IMR-90 (cell line): ENCODE data around the gene MOV10L1. TPM values are rescaled to one million over a fixed set of nuclear protein-coding genes. Genes with fewer than 3 reads are reported as not detected.

Experiments
- ATAC-seq: fragments of 200-7000 bp; cut with Tn5 transposase; 2 replicates; pipeline ENCODE4 v1.9.1; 2020; ENCODE audit warnings: low read depth, mild to moderate bottlenecking, moderate library complexity
- BruUV-seq: library from RNA; stranded (reverse); fragments of 400-500 nt; replicated peaks from 2 replicates; lab custom pipeline; 2021; lab: Mats Ljungman, UMichigan
- CTCF ChIA-PET: fragments of 300-600 bp; formaldehyde crosslinking; extraction: SDS; loops from one replicate; lab custom pipeline; 2021; ENCODE audit warnings: antibody characterized with exemption; lab: Yijun Ruan, JAX
- POLR2A ChIA-PET: fragments of 300-600 bp; sonication (Branson Sonifier 250); formaldehyde crosslinking; loops from one replicate; lab custom pipeline; 2022; ENCODE audit warnings: antibody characterized with exemption; ENCODE audit not compliant: unreplicated experiment; lab: Charles Lee
- DNase-seq: peaks from one replicate; pipeline ENCODE4 v3.0.0; 2013
- H2AFZ ChIP-seq: replicated peaks from 2 replicates; pipeline ENCODE3; 2013; ENCODE audit warnings: low read length, mild to moderate bottlenecking; ENCODE audit not compliant: poor library complexity
- H2AK5ac ChIP-seq: 2 replicates; pipeline ENCODE4 v1.6.1; 2013; ENCODE audit warnings: low read depth, low read length, inconsistent platforms
- H2AK9ac ChIP-seq: replicated peaks from 2 replicates; pipeline ENCODE3; 2013; ENCODE audit warnings: mild to moderate bottlenecking, low read depth, low read length, moderate library complexity; ENCODE audit not compliant: poor library complexity
- H2BK120ac ChIP-seq: 2 replicates; pipeline ENCODE4 v1.6.1; 2013; ENCODE audit warnings: low read depth, low read length, inconsistent platforms
- H2BK15ac ChIP-seq: 3 replicates; pipeline ENCODE4 v1.6.1; 2013; ENCODE audit warnings: low read depth, low read length, inconsistent platforms
- H2BK20ac ChIP-seq: 2 replicates; pipeline ENCODE4 v1.6.1; 2013; ENCODE audit warnings: low read depth, mild to moderate bottlenecking, inconsistent platforms, low read length, moderate library complexity
- H2BK5ac ChIP-seq: 2 replicates; pipeline ENCODE4 v1.6.1; 2013; ENCODE audit warnings: mild to moderate bottlenecking, low read depth, low read length, inconsistent platforms; ENCODE audit not compliant: poor library complexity, severe bottlenecking
- H3K14ac ChIP-seq: replicated peaks from 2 replicates; pipeline ENCODE4 v1.6.1; 2013; ENCODE audit warnings: low read depth, low read length, inconsistent platforms
- H3K18ac ChIP-seq: 2 replicates; pipeline ENCODE4 v1.6.1; 2013; ENCODE audit warnings: low read depth, low read length, control low read depth
- H3K23ac ChIP-seq: 2 replicates; pipeline ENCODE4 v1.6.1; 2013; ENCODE audit warnings: low read depth, low read length, inconsistent platforms
- H3K27ac ChIP-seq: 2 replicates; pipeline ENCODE4 v1.5.1; 2013; ENCODE audit warnings: mild to moderate bottlenecking, control low read depth, low read length; ENCODE audit not compliant: insufficient read depth
- H3K27me3 ChIP-seq: 2 replicates; pipeline ENCODE4 v1.6.1; 2013; ENCODE audit warnings: low read length; ENCODE audit not compliant: control insufficient read depth, insufficient read depth
- H3K36me3 ChIP-seq: 2 replicates; pipeline ENCODE4 v1.6.1; 2013; ENCODE audit warnings: low read length, mixed read lengths; ENCODE audit not compliant: control insufficient read depth, insufficient read depth
- H3K4ac ChIP-seq: 2 replicates; pipeline ENCODE4 v1.6.1; 2013; ENCODE audit warnings: low read depth, low read length, inconsistent platforms
- H3K4me1 ChIP-seq: 2 replicates; pipeline ENCODE4 v1.6.1; 2013; ENCODE audit warnings: low read length, mixed read lengths; ENCODE audit not compliant: control insufficient read depth, insufficient read depth
- H3K4me2 ChIP-seq: 2 replicates; pipeline ENCODE4 v1.6.1; 2013; ENCODE audit warnings: low read depth, mild to moderate bottlenecking, control low read depth, low read length, moderate library complexity
- H3K4me3 ChIP-seq: 2 replicates; pipeline ENCODE4 v1.5.1; 2013; ENCODE audit warnings: low read depth, mild to moderate bottlenecking, control low read depth, low read length, moderate library complexity; ENCODE audit not compliant: insufficient read depth
- H3K56ac ChIP-seq: 2 replicates; pipeline ENCODE4 v1.6.1; 2013; ENCODE audit warnings: low read length, inconsistent platforms; ENCODE audit not compliant: insufficient read depth; ENCODE audit errors: extremely low read depth
- H3K79me1 ChIP-seq, 2 experiments: 2 replicates each; pipeline ENCODE4 v1.6.1; 2013; ENCODE audit warnings: low read length in 2 of 2, inconsistent platforms in 1 of 2, low read depth in 1 of 2
- H3K9ac ChIP-seq: 2 replicates; pipeline ENCODE4 v1.6.1; 2013; ENCODE audit warnings: low read depth, low read length, control low read depth
- H3K9me1 ChIP-seq: 2 replicates; pipeline ENCODE4 v1.6.1; 2013; ENCODE audit warnings: low read length, inconsistent platforms; ENCODE audit not compliant: insufficient read depth
- H3K9me3 ChIP-seq: 2 replicates; pipeline ENCODE4 v1.6.1; 2013; ENCODE audit warnings: low read length; ENCODE audit not compliant: control insufficient read depth, insufficient read depth
- H4K20me1 ChIP-seq: 2 replicates; pipeline ENCODE4 v1.6.1; 2013; ENCODE audit warnings: low read length, inconsistent platforms; ENCODE audit not compliant: insufficient read depth
- H4K5ac ChIP-seq: 2 replicates; pipeline ENCODE4 v1.6.1; 2013; ENCODE audit warnings: mild to moderate bottlenecking, low read depth, low read length, control low read depth
- H4K8ac ChIP-seq, 2 experiments: 2 replicates each; pipeline ENCODE4 v1.6.1; 2013; ENCODE audit warnings: low read depth in 2 of 2, low read length in 2 of 2, control low read depth in 1 of 2, inconsistent platforms in 1 of 2
- H4K91ac ChIP-seq: 2 replicates; pipeline ENCODE4 v1.6.1; 2013; ENCODE audit warnings: low read depth, low read length, inconsistent platforms; ENCODE audit not compliant: insufficient read depth
- BHLHE40 ChIP-seq: fragments of 150-350 bp; IDR thresholded peaks from 2 replicates; pipeline ENCODE4 v1.6.1; 2016; ENCODE audit warnings: mild to moderate bottlenecking, low read depth, low read length
- CEBPB ChIP-seq: IDR thresholded peaks from 2 replicates; pipeline ENCODE4 v1.6.1; 2012; ENCODE audit warnings: low read depth, low read length, improper control_type of control experiment
- CHD1 ChIP-seq: IDR thresholded peaks from 2 replicates; pipeline ENCODE4 v1.6.1; 2012; ENCODE audit warnings: low read depth, low read length, improper control_type of control experiment
- MAZ ChIP-seq: IDR thresholded peaks from 2 replicates; pipeline ENCODE4 v1.6.1; 2012; ENCODE audit warnings: low read depth, mild to moderate bottlenecking, low read length, improper control_type of control experiment, moderate library complexity, borderline replicate concordance
- MXI1 ChIP-seq: IDR thresholded peaks from 2 replicates; pipeline ENCODE4 v1.6.1; 2012; ENCODE audit warnings: low read depth, mild to moderate bottlenecking, low read length, moderate library complexity, borderline replicate concordance
- RAD21 ChIP-seq: IDR thresholded peaks from 2 replicates; pipeline ENCODE4 v1.6.1; 2012; ENCODE audit warnings: low read length, improper control_type of control experiment
- RCOR1 ChIP-seq: IDR thresholded peaks from 2 replicates; pipeline ENCODE4 v1.6.1; 2012; ENCODE audit warnings: mild to moderate bottlenecking, low read length, improper control_type of control experiment; ENCODE audit not compliant: insufficient replicate concordance
- RFX5 ChIP-seq: IDR thresholded peaks from 2 replicates; pipeline ENCODE4 v1.8.0; 2012; ENCODE audit warnings: low read depth, mild to moderate bottlenecking, low read length, moderate library complexity
- WGBS, 2 experiments: methylation state at CpG; one replicate each; pipeline versions ENCODE4 v1.1.5 to v1.1.7; 2013; ENCODE audit warnings: missing lambda C conversion rate in 2 of 2; ENCODE audit not compliant: insufficient read length in 1 of 2; ENCODE audit errors: extremely low coverage in 2 of 2; 5-methylcytosine and 5-hydroxymethylcytosine counted together
- dilution Hi-C: fragments of 300-500 bp; cut with HindIII; formaldehyde crosslinking; loops from one replicate; pipeline ENCODE4 v1.14.3; 2018; ENCODE audit warnings: low sequenced_read_pairs; ENCODE audit not compliant: unreplicated experiment
- in situ Hi-C: fragments of 300-500 bp; cut with MboI; formaldehyde crosslinking; loops from 3 replicates; pipeline ENCODE4 v1.14.3; 2019; ENCODE audit warnings: low sequenced_read_pairs, inconsistent platforms, mixed read lengths
- intact Hi-C: fragments of 100-400 bp; cut with micrococcal nuclease; formaldehyde crosslinking; loops from 2 replicates; pipeline ENCODE4 v1.10.0; 2022
- polyA plus RNA-seq, 3 experiments: library from polyadenylated mRNA; depleted of rRNA; stranded (reverse); fragments of >200 nt; gene quantifications; 2 replicates each; pipeline ENCODE4 v1.2.3, GENCODE V29; 2012; ENCODE audit warnings: low replicate concordance in 1 of 3
- total RNA-seq: library from RNA; depleted of rRNA; stranded (reverse); fragments of >200 nt; gene quantifications from 2 replicates; pipeline ENCODE4 v1.2.3, GENCODE V29; 2012
- TF ChIP-seq, protein P1 (sequence below): conservative IDR thresholded peaks from 2 replicates; pipeline ENCODE4 v1.5.1; 2012; ENCODE audit warnings: mild to moderate bottlenecking, low read depth, low read length, improper control_type of control experiment

The MOV10L1 gene
- total and polyA plus RNA-seq, 2 of the 4 experiments (the other 2 are of a cell fraction), result 0.72 to 1.4 TPM

DNA sequence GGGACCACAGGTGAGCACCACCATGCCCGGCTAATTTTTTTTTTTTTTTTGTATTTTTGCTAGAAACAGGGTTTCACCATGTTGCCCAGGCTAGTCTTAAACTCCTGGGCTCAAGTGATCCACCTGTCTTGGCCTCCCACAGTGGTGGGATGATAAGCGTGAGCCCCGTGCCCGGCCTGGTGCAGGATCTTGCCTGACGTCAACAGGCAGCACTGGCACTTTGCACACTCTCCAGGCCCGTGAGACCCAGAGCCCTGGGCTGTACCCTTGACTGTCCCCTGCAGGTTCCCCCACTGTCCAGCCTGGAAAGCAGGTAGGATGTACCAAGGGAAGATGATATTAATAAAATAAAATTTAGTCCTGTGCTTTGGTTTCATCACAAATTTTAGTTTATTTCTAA lies 51.7 kb downstream of the MOV10L1 start:
- Histone ChIP-seq H2AFZ (no peak overlapping the region), H3K56ac (no peak overlapping the region), H3K23ac (no peak overlapping the region), H2BK5ac (no peak overlapping the region), H3K9me3 (no peaks in the 10 kb centered on the region), H3K79me1 (no peaks in the 10 kb centered on the region), H2BK120ac (no peak overlapping the region), H4K91ac (no peak overlapping the region), H3K27ac (peak overlapping the region; percentile 36; the same call in 1 of the 2 replicates), H2BK15ac (no peak overlapping the region), H3K14ac (no peak overlapping the region), H4K20me1 (peaks cover 11% of the 10 kb centered on the region), H3K27me3 (peaks cover 4% of the 10 kb centered on the region), H2AK9ac (no peak overlapping the region), H3K4me3 (no peak overlapping the region), H4K8ac (no peak overlapping the region), H3K4me2 (peak overlapping the region; percentile 23; the same call in 1 of the 2 replicates), H3K4me1 (peaks cover 17% of the 10 kb centered on the region), H3K9ac (no peak overlapping the region), H4K5ac (no peak overlapping the region), H3K4ac (no peak overlapping the region), H3K18ac (no peak overlapping the region; the same call in 1 of the 2 replicates), H3K36me3 (peaks cover 12% of the 10 kb centered on the region; the same call in 1 of the 2 replicates), H2BK20ac (no peak overlapping the region), H2AK5ac (no peak overlapping the region), H3K9me1 (peaks cover 2% of the 10 kb centered on the region; the same call in 1 of the 2 replicates)
- TF ChIP-seq, protein P1, sequence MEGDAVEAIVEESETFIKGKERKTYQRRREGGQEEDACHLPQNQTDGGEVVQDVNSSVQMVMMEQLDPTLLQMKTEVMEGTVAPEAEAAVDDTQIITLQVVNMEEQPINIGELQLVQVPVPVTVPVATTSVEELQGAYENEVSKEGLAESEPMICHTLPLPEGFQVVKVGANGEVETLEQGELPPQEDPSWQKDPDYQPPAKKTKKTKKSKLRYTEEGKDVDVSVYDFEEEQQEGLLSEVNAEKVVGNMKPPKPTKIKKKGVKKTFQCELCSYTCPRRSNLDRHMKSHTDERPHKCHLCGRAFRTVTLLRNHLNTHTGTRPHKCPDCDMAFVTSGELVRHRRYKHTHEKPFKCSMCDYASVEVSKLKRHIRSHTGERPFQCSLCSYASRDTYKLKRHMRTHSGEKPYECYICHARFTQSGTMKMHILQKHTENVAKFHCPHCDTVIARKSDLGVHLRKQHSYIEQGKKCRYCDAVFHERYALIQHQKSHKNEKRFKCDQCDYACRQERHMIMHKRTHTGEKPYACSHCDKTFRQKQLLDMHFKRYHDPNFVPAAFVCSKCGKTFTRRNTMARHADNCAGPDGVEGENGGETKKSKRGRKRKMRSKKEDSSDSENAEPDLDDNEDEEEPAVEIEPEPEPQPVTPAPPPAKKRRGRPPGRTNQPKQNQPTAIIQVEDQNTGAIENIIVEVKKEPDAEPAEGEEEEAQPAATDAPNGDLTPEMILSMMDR, result no peak
- no peak for TF ChIP-seq RAD21
- no peak for TF ChIP-seq RCOR1
- no peak for TF ChIP-seq CEBPB
- TF ChIP-seq MAZ, result no peak
- no peak for TF ChIP-seq RFX5
- TF ChIP-seq BHLHE40, result no peak
- no peak for TF ChIP-seq MXI1
- no peak for TF ChIP-seq CHD1
- DNase-seq (no peak), ATAC-seq (peak; percentile 30)
- ChIA-PET CTCF (interaction anchor here (0.6 kb wide), 1 partner anchor 248 kb away, joined by 3 read pairs; no protein-coding TSS in a partner anchor), POLR2A (interaction anchor here (0.7 kb wide), 1 partner anchor 139 kb away, joined by 4 read pairs; no protein-coding TSS in a partner anchor)
- no TSS peak for BruUV-seq
- intact Hi-C loops, result loop anchor here (5.0 kb wide), 1 partner anchor 54 kb away; the partner anchor contains the start of gene MLC1
- in situ Hi-C loops, result no loop called here
- WGBS, 2 experiments, result 43% methylated on average over 3 of the region's 6 CpGs; no CpG with 5 or more reads in 1 of the 2 experiments
- dilution Hi-C loops, result no loop called here
